Caco-2 (cell line): ENCODE results near the gene ARHGEF40. TPM values are rescaled to one million over a fixed set of nuclear protein-coding genes. Genes with fewer than 3 reads are reported as not detected.

Experiments
- BruUV-seq: library from RNA; stranded (reverse); fragments of 400-500 nt; replicated peaks from 2 replicates; lab custom pipeline; 2021; lab: Mats Ljungman, UMichigan
- CTCF ChIA-PET: fragments of 300-600 bp; sonication (Branson Sonifier 250); formaldehyde crosslinking; loops from one replicate; lab custom pipeline; 2022; ENCODE audit warnings: antibody characterized with exemption; lab: Charles Lee
- POLR2A ChIA-PET: fragments of 300-600 bp; sonication (Branson Sonifier 250); formaldehyde crosslinking; loops from one replicate; lab custom pipeline; 2022; ENCODE audit warnings: antibody characterized with exemption; lab: Charles Lee
- DNase-seq, 2 experiments: peaks; one replicate each; pipeline versions ENCODE4 v3.0.0 to v3.0.0-alpha.2; 2020 to 2022
- H3K27me3 ChIP-seq: replicated peaks from 2 replicates; pipeline ENCODE4 v1.6.0; 2011; ENCODE audit warnings: low read length; ENCODE audit not compliant: control insufficient read depth, insufficient read depth
- H3K36me3 ChIP-seq: 2 replicates; pipeline ENCODE4 v1.5.1; 2011; ENCODE audit warnings: low read length; ENCODE audit not compliant: control insufficient read depth, insufficient read depth
- H3K4me1 ChIP-seq: fragments of 250-450 bp; sonication (Bioruptor Pico); 2 replicates; pipeline ENCODE4 v1.5.1; 2020; ENCODE audit warnings: mild to moderate bottlenecking
- H3K4me3 ChIP-seq: 2 replicates; pipeline ENCODE4 v1.5.1; 2011; ENCODE audit warnings: low read depth, mild to moderate bottlenecking, control low read depth, low read length
- H3K9me3 ChIP-seq: fragments of 250-450 bp; sonication (Bioruptor Pico); 2 replicates; pipeline ENCODE4 v1.5.1; 2020; ENCODE audit warnings: mild to moderate bottlenecking, moderate library complexity
- H3K27ac Mint-ChIP-seq: one replicate; pipeline ENCODE4 v1.8.0; 2022; ENCODE audit warnings: mixed read lengths; ENCODE audit not compliant: unreplicated experiment
- H3K27me3 Mint-ChIP-seq: one replicate; pipeline ENCODE4 v1.8.0; 2022; ENCODE audit warnings: mixed read lengths; ENCODE audit not compliant: insufficient read depth, unreplicated experiment
- H3K36me3 Mint-ChIP-seq: one replicate; pipeline ENCODE4 v1.8.0; 2022; ENCODE audit warnings: mild to moderate bottlenecking, mixed read lengths; ENCODE audit not compliant: insufficient read depth, unreplicated experiment
- H3K4me1 Mint-ChIP-seq: one replicate; pipeline ENCODE4 v1.8.0; 2022; ENCODE audit warnings: low read depth, mixed read lengths; ENCODE audit not compliant: unreplicated experiment
- H3K4me3 Mint-ChIP-seq: one replicate; pipeline ENCODE4 v1.8.0; 2022; ENCODE audit warnings: mild to moderate bottlenecking, moderate library complexity, mixed read lengths; ENCODE audit not compliant: unreplicated experiment
- H3K9me3 Mint-ChIP-seq: one replicate; pipeline ENCODE4 v1.8.0; 2022; ENCODE audit warnings: mixed read lengths; ENCODE audit not compliant: unreplicated experiment
- intact Hi-C: fragments of 100-400 bp; cut with micrococcal nuclease; formaldehyde crosslinking; loops from one replicate; pipeline ENCODE4 v1.10.0; 2022; ENCODE audit not compliant: unreplicated experiment
- total RNA-seq: library from RNA; stranded (reverse); gene quantifications from 2 replicates; pipeline ENCODE4 v1.2.3, GENCODE V29; 2022
- TF ChIP-seq, protein P1 (sequence below), 2 experiments: fragments of 200-600 bp in 1 of 2; IDR thresholded peaks; 1 replicate in 1 of 2; 2 replicates in 1 of 2; pipeline versions ENCODE4 v1.5.1 to v1.8.0; 2011 to 2022; ENCODE audit warnings: antibody characterized with exemption in 1 of 2, control low read depth in 1 of 2, inconsistent platforms in 1 of 2, low read depth in 1 of 2, low read length in 1 of 2, mild to moderate bottlenecking in 1 of 2, moderate library complexity in 1 of 2; ENCODE audit not compliant: insufficient read depth in 1 of 2, severe bottlenecking in 1 of 2, unreplicated experiment in 1 of 2

ARHGEF40 gene
- total RNA-seq, 1 experiment from 2014 or later: 7.1 TPM

- BruUV-seq: no TSS peak
- Histone ChIP-seq H3K4me1 (no peaks in the 10 kb centered on the region), H3K4me3 (no peak overlapping the region), H3K9me3 (no peaks in the 10 kb centered on the region), H3K27me3 (no peaks in the 10 kb centered on the region), H3K36me3 (no peaks in the 10 kb centered on the region)
- ChIA-PET CTCF (no interaction called here), POLR2A (no interaction called here)
- Mint-ChIP-seq H3K4me1 (no peaks in the 10 kb centered on the region), H3K27me3 (peaks cover 11% of the 10 kb centered on the region), H3K9me3 (no peaks in the 10 kb centered on the region), H3K27ac (no peak overlapping the region), H3K36me3 (no peaks in the 10 kb centered on the region), H3K4me3 (no peak overlapping the region)
- intact Hi-C loops: no loop called here
- TF ChIP-seq, protein P1, sequence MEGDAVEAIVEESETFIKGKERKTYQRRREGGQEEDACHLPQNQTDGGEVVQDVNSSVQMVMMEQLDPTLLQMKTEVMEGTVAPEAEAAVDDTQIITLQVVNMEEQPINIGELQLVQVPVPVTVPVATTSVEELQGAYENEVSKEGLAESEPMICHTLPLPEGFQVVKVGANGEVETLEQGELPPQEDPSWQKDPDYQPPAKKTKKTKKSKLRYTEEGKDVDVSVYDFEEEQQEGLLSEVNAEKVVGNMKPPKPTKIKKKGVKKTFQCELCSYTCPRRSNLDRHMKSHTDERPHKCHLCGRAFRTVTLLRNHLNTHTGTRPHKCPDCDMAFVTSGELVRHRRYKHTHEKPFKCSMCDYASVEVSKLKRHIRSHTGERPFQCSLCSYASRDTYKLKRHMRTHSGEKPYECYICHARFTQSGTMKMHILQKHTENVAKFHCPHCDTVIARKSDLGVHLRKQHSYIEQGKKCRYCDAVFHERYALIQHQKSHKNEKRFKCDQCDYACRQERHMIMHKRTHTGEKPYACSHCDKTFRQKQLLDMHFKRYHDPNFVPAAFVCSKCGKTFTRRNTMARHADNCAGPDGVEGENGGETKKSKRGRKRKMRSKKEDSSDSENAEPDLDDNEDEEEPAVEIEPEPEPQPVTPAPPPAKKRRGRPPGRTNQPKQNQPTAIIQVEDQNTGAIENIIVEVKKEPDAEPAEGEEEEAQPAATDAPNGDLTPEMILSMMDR (IDR thresholded peaks at IDR 0.05; ENCODE audit: insufficient read depth in 1 of 2, low read depth in 1 of 2, low read length in 1 of 2, severe bottlenecking in 1 of 2, unreplicated experiment in 1 of 2): no peak
- DNase-seq: no peak
Observed at GRCh38 chr14:21118933-21119332, 48.8 kb downstream of the ARHGEF40 start.

GRCh38 chr14:21120686-21121085 lies 50.6 kb downstream of the ARHGEF40 start:
- POLR2A ChIA-PET: no interaction called here
- H3K36me3 Mint-ChIP-seq: no peaks in the 10 kb centered on the region
- no peaks in the 10 kb centered on the region for H3K36me3 ChIP-seq
- peaks cover 11% of the 10 kb centered on the region for H3K27me3 Mint-ChIP-seq
- no peaks in the 10 kb centered on the region for H3K9me3 Mint-ChIP-seq
- no peak overlapping the region for H3K4me3 Mint-ChIP-seq
- DNase-seq: no peak
- H3K27me3 ChIP-seq: no peaks in the 10 kb centered on the region
- intact Hi-C loops: no loop called here
- H3K27ac Mint-ChIP-seq: no peak overlapping the region
- no peaks in the 10 kb centered on the region for H3K4me1 Mint-ChIP-seq
- BruUV-seq: no TSS peak
- no peaks in the 10 kb centered on the region for H3K4me1 ChIP-seq
- no peak overlapping the region for H3K4me3 ChIP-seq
- TF ChIP-seq, protein P1 (IDR thresholded peaks at IDR 0.05; ENCODE audit: insufficient read depth in 1 of 2, low read depth in 1 of 2, low read length in 1 of 2, severe bottlenecking in 1 of 2, unreplicated experiment in 1 of 2): no peak
- CTCF ChIA-PET: no interaction called here
- H3K9me3 ChIP-seq: no peaks in the 10 kb centered on the region; the same call in 1 of the 2 replicates

- intact Hi-C loops: no loop called here
- DNase-seq: no peak
Observed at GRCh38 chr14:21121122-21121521, 51.0 kb downstream of the ARHGEF40 start.

More at GRCh38 chr14:21121122-21121521, 51.0 kb downstream of the ARHGEF40 start:
- H3K4me3 ChIP-seq: no peak overlapping the region
- Mint-ChIP-seq H3K4me3 (no peak overlapping the region), H3K9me3 (no peaks in the 10 kb centered on the region), H3K27me3 (peaks cover 11% of the 10 kb centered on the region), H3K4me1 (no peaks in the 10 kb centered on the region), H3K27ac (no peak overlapping the region), H3K36me3 (no peaks in the 10 kb centered on the region)
- BruUV-seq: no TSS peak
- no peaks in the 10 kb centered on the region for H3K27me3 ChIP-seq
- TF ChIP-seq, protein P1 (IDR thresholded peaks at IDR 0.05; ENCODE audit: insufficient read depth in 1 of 2, low read depth in 1 of 2, low read length in 1 of 2, severe bottlenecking in 1 of 2, unreplicated experiment in 1 of 2): no peak
- no peaks in the 10 kb centered on the region for H3K36me3 ChIP-seq
- CTCF ChIA-PET: no interaction called here
- no peaks in the 10 kb centered on the region for H3K4me1 ChIP-seq
- H3K9me3 ChIP-seq: no peaks in the 10 kb centered on the region; the same call in 1 of the 2 replicates
- POLR2A ChIA-PET: no interaction called here
